ENCODE data around the gene COX8A. TPM values are rescaled to one million over a fixed set of nuclear protein-coding genes. Genes with fewer than 3 reads are reported as not detected.

Gene COX8A
- total and polyA plus RNA-seq, 10 of the 15 experiments (the other 5 are each of a cell fraction or from before 2014, with no cell fraction given) = 243 to 1,476 (median 522) TPM

DNA sequence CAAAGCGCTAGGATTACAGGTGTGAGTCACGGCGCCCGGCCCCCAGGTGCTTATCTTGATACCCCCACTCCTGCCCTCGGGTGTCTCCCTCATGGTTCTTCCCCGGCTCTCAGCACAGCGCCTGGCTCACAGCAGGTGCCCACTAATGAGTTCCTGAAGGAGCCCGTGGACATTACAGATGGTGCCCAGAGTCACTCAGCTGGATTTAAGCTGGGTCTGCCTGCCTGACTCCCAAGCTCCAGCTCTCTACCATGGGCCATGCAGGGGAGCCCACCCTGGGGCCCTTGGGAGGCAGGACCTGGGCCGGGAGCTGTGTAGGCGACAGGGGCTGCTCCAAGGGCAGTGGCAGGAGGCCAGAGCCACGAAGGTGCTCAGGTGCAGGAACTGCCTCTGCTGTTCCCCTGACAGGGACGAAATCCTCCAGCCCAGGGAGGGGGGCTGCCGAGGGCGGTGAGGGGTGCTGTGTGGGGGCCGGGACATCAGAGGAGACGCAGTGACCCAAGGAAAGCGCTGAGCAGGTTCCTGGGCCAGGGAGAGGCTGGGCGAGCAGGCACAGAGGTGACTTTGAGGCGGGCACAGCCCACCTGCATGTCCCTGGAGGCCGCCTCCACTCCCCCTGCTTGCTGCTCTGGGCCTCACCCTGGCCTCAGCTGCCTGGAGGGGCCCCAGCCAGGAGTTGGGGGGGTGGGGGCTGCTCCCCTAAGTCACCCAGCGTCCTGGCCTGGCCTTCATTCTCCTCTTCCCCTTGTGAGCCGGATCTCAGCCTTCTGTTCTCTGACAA, 46.7 kb downstream of the COX8A start:
- in situ Hi-C loops (cut with MboI) = no loop called here
- H3K4me1 ChIP-seq (ENCODE audit: control insufficient read depth, insufficient read depth, low read length) = no peaks in the 10 kb centered on the region
- intact Hi-C loops (cut with micrococcal nuclease; ENCODE audit: unreplicated experiment) = no loop called here
- no peak for ATAC-seq
- POLR2A ChIA-PET = no interaction called here
- no peaks in the 10 kb centered on the region for H3K79me2 ChIP-seq (ENCODE audit: control insufficient read depth, insufficient read depth, low read length)
- no peak overlapping the region for H3K9ac ChIP-seq (ENCODE audit: control insufficient read depth, insufficient read depth, low read length)
- no peaks in the 10 kb centered on the region for H4K20me1 ChIP-seq (ENCODE audit: control insufficient read depth, insufficient read depth)
- 34% methylated on average over 21 of the region's 22 CpGs for WGBS (ENCODE audit: insufficient coverage, insufficient replicate concordance, low lambda C conversion rate, missing lambda C conversion rate)
- H2AFZ ChIP-seq (ENCODE audit: control insufficient read depth, low read depth, low read length) = no peak overlapping the region
- RAD21 ChIA-PET (ENCODE audit: unreplicated experiment) = no interaction called here
- H3K27me3 ChIP-seq (replicated peaks in 1 of 2; ENCODE audit: control insufficient read depth in 2 of 2, insufficient read depth in 2 of 2, low read length in 1 of 2) = no peaks in the 10 kb centered on the region; a peak in 1 of 4 replicates
- SMC1A ChIA-PET (ENCODE audit: uncharacterized antibody, unreplicated experiment) = no interaction called here
- FAIRE-seq = no peak
- H3K4me2 ChIP-seq (ENCODE audit: control insufficient read depth, insufficient read depth) = no peak overlapping the region
- H3K4me3 ChIP-seq = no peak overlapping the region
- CTCF ChIA-PET = no interaction called here
- no peak for DNase-seq (ENCODE audit: low read depth, low spot score)
- no TSS peak for BruUV-seq (replicated peaks)
- H3K9me3 ChIP-seq (replicated peaks; ENCODE audit: control insufficient read depth, insufficient read depth, low read length) = no peaks in the 10 kb centered on the region
- H3K36me3 ChIP-seq (ENCODE audit: control insufficient read depth in 2 of 2, insufficient read depth in 2 of 2, low read length in 1 of 2) = no peaks in the 10 kb centered on the region
- no peak overlapping the region for H3K27ac ChIP-seq (ENCODE audit: control insufficient read depth, insufficient read depth)
- TF ChIP-seq, protein P1, sequence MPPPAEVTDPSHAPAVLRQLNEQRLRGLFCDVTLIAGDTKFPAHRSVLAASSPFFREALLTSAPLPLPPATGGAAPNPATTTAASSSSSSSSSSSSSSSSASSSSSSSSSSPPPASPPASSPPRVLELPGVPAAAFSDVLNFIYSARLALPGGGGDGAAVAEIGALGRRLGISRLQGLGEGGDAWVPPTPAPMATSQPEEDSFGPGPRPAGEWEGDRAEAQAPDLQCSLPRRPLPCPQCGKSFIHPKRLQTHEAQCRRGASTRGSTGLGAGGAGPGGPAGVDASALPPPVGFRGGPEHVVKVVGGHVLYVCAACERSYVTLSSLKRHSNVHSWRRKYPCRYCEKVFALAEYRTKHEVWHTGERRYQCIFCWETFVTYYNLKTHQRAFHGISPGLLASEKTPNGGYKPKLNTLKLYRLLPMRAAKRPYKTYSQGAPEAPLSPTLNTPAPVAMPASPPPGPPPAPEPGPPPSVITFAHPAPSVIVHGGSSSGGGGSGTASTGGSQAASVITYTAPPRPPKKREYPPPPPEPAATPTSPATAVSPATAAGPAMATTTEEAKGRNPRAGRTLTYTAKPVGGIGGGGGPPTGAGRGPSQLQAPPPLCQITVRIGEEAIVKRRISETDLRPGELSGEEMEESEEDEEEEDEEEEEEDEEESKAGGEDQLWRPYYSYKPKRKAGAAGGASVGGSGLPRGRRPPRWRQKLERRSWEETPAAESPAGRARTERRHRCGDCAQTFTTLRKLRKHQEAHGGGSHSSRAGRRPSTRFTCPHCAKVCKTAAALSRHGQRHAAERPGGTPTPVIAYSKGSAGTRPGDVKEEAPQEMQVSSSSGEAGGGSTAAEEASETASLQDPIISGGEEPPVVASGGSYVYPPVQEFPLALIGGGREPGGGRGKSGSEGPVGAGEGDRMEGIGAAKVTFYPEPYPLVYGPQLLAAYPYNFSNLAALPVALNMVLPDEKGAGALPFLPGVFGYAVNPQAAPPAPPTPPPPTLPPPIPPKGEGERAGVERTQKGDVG (CRISPR knock-in tag; IDR thresholded peaks at IDR 0.05) = no peak

DNA sequence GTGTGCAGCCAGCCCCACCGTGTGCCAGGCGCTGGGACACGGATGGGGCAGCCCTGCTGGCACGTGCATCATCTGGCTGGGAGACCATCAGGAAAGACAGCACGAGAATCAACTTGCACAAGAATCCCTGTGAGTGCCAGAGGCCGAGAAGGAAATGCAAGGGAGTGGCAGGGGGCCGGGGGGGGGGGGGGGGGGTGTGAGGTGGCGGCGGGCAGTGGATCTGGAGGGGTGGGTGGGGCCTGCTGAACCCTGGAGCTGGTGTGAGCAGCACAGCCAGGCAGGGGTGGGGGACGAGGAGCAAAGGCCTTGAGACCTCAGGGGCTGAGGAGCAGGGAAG, 47.3 kb downstream of the COX8A start:
- in situ Hi-C loops (cut with MboI) (no loop called here), intact Hi-C loops (cut with micrococcal nuclease; ENCODE audit: unreplicated experiment) (no loop called here)
- Histone ChIP-seq H3K27me3 (replicated peaks in 1 of 2; ENCODE audit: control insufficient read depth in 2 of 2, insufficient read depth in 2 of 2, low read length in 1 of 2) (no peaks in the 10 kb centered on the region; a peak in 1 of 4 replicates), H3K4me3 (no peak overlapping the region), H2AFZ (ENCODE audit: control insufficient read depth, low read depth, low read length) (no peak overlapping the region), H3K36me3 (ENCODE audit: control insufficient read depth in 2 of 2, insufficient read depth in 2 of 2, low read length in 1 of 2) (no peaks in the 10 kb centered on the region), H3K4me2 (ENCODE audit: control insufficient read depth, insufficient read depth) (no peak overlapping the region), H3K9me3 (replicated peaks; ENCODE audit: control insufficient read depth, insufficient read depth, low read length) (no peaks in the 10 kb centered on the region), H4K20me1 (ENCODE audit: control insufficient read depth, insufficient read depth) (no peaks in the 10 kb centered on the region), H3K27ac (ENCODE audit: control insufficient read depth, insufficient read depth) (no peak overlapping the region), H3K4me1 (ENCODE audit: control insufficient read depth, insufficient read depth, low read length) (no peaks in the 10 kb centered on the region), H3K9ac (ENCODE audit: control insufficient read depth, insufficient read depth, low read length) (no peak overlapping the region), H3K79me2 (ENCODE audit: control insufficient read depth, insufficient read depth, low read length) (no peaks in the 10 kb centered on the region)
- CTCF ChIA-PET = no interaction called here
- no TSS peak for BruUV-seq (replicated peaks)
- RAD21 ChIA-PET (ENCODE audit: unreplicated experiment) = no interaction called here
- WGBS (ENCODE audit: insufficient coverage, insufficient replicate concordance, low lambda C conversion rate, missing lambda C conversion rate) = 6% methylated on average over 6 of the region's 10 CpGs
- FAIRE-seq (no peak), DNase-seq (ENCODE audit: low read depth, low spot score) (no peak), ATAC-seq (no peak)
- SMC1A ChIA-PET (ENCODE audit: uncharacterized antibody, unreplicated experiment) = no interaction called here
- POLR2A ChIA-PET = no interaction called here
- peak in 1 of 2 experiments; percentile 39; a peak in 2 of 4 replicates for TF ChIP-seq BHLHE40 (IDR thresholded peaks at IDR 0.05; ENCODE audit: borderline replicate concordance in 1 of 2, low read depth in 2 of 2, low read length in 1 of 2)
- TF ChIP-seq, protein P2, sequence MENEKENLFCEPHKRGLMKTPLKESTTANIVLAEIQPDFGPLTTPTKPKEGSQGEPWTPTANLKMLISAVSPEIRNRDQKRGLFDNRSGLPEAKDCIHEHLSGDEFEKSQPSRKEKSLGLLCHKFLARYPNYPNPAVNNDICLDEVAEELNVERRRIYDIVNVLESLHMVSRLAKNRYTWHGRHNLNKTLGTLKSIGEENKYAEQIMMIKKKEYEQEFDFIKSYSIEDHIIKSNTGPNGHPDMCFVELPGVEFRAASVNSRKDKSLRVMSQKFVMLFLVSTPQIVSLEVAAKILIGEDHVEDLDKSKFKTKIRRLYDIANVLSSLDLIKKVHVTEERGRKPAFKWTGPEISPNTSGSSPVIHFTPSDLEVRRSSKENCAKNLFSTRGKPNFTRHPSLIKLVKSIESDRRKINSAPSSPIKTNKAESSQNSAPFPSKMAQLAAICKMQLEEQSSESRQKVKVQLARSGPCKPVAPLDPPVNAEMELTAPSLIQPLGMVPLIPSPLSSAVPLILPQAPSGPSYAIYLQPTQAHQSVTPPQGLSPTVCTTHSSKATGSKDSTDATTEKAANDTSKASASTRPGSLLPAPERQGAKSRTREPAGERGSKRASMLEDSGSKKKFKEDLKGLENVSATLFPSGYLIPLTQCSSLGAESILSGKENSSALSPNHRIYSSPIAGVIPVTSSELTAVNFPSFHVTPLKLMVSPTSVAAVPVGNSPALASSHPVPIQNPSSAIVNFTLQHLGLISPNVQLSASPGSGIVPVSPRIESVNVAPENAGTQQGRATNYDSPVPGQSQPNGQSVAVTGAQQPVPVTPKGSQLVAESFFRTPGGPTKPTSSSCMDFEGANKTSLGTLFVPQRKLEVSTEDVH (IDR thresholded peaks at IDR 0.05; ENCODE audit: low read depth, partially characterized antibody) = no peak
- TF ChIP-seq, protein P3, sequence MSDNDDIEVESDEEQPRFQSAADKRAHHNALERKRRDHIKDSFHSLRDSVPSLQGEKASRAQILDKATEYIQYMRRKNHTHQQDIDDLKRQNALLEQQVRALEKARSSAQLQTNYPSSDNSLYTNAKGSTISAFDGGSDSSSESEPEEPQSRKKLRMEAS (IDR thresholded peaks at IDR 0.05; ENCODE audit: low read depth, low read length) = no peak
